ENCODE results near the gene GYPC. TPM values are rescaled to one million over a fixed set of nuclear protein-coding genes. Genes with fewer than 3 reads are reported as not detected.

GYPC gene
- total and polyA plus RNA-seq, 2 of the 4 experiments (the other 2 are of a cell fraction) = 53.4 to 96.3 TPM

DNA sequence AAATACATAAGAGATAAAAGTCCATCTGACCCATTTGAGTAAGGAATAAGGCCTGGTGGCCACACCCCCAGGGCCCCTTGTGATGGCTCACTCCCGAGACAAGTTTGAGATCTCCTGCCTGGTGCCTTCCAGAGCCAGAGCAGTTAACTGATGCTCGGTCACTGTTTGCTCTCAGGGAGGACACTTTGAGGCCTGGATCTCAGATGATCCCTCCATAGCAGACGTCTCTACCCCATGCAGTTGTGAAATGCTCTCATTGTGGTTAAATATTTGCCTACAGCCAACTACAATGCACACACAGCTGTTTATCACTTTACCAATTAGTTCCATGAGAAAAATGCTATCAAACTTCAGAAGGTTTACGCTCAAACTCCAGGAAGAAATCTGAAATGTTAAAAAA is 12.3 kb downstream of the GYPC start:
- H3K79me1 ChIP-seq (ENCODE audit: low read depth in 1 of 2, low read length in 2 of 2) = peaks cover 17 to 62% of the 10 kb centered on the region in 2 experiments
- H3K56ac ChIP-seq (ENCODE audit: extremely low read depth, insufficient read depth, low read length) = no peak overlapping the region
- no peak overlapping the region for H2AFZ ChIP-seq (replicated peaks; ENCODE audit: low read length, poor library complexity)
- H4K5ac ChIP-seq (ENCODE audit: low read depth, low read length) = no peak overlapping the region
- H3K36me3 ChIP-seq (ENCODE audit: control insufficient read depth, insufficient read depth, low read length) = peaks cover 14% of the 10 kb centered on the region; the same call in 1 of the 2 replicates
- no peak overlapping the region for H4K8ac ChIP-seq (ENCODE audit: low read depth in 2 of 2, low read length in 2 of 2)
- no peak overlapping the region for H3K23ac ChIP-seq (ENCODE audit: low read depth, low read length)
- H4K91ac ChIP-seq (ENCODE audit: insufficient read depth, low read depth, low read length) = no peak overlapping the region
- H3K18ac ChIP-seq (ENCODE audit: low read depth, low read length) = no peak overlapping the region
- ChIA-PET CTCF (no interaction called here), POLR2A (ENCODE audit: unreplicated experiment) (no interaction called here)
- H3K9me3 ChIP-seq (ENCODE audit: control insufficient read depth, insufficient read depth, low read length) = no peaks in the 10 kb centered on the region
- H2BK120ac ChIP-seq (ENCODE audit: low read depth, low read length) = no peak overlapping the region
- no peak overlapping the region for H2AK9ac ChIP-seq (replicated peaks; ENCODE audit: low read depth, low read length, poor library complexity)
- peaks cover 11% of the 10 kb centered on the region; the same call in 1 of the 2 replicates for H3K9me1 ChIP-seq (ENCODE audit: insufficient read depth, low read length)
- no peak overlapping the region for H2BK15ac ChIP-seq (ENCODE audit: low read depth, low read length)
- no peak overlapping the region for H3K4me3 ChIP-seq (ENCODE audit: insufficient read depth, low read depth, low read length)
- H4K20me1 ChIP-seq (ENCODE audit: insufficient read depth, low read length) = peaks cover 76% of the 10 kb centered on the region
- intact Hi-C loops (cut with micrococcal nuclease) (no loop called here), dilution Hi-C loops (cut with HindIII; ENCODE audit: low sequenced_read_pairs, unreplicated experiment) (no loop called here), in situ Hi-C loops (cut with MboI; ENCODE audit: low sequenced_read_pairs) (no loop called here)
- no peak for DNase-seq
- H2AK5ac ChIP-seq (ENCODE audit: low read depth, low read length) = no peak overlapping the region
- no peak overlapping the region for H3K9ac ChIP-seq (ENCODE audit: low read depth, low read length)
- no TSS peak for BruUV-seq (replicated peaks)
- H2BK20ac ChIP-seq (ENCODE audit: low read depth, low read length) = no peak overlapping the region
- no peak overlapping the region for H2BK5ac ChIP-seq (ENCODE audit: low read depth, low read length, poor library complexity, severe bottlenecking)
- no peak overlapping the region for H3K14ac ChIP-seq (replicated peaks; ENCODE audit: low read depth, low read length)
- WGBS, 2 experiments (ENCODE audit: extremely low coverage in 2 of 2, insufficient read length in 1 of 2) = no CpG with 5 or more reads among the region's 4 CpGs
- peaks cover 3% of the 10 kb centered on the region; the same call in 1 of the 2 replicates for H3K4me1 ChIP-seq (ENCODE audit: control insufficient read depth, insufficient read depth, low read length)
- no peak for ATAC-seq (ENCODE audit: low read depth)
- H3K4me2 ChIP-seq (ENCODE audit: low read depth, low read length) = no peak overlapping the region
- TF ChIP-seq RCOR1 (IDR thresholded peaks at IDR 0.05; ENCODE audit: insufficient replicate concordance, low read length) (no peak), CHD1 (IDR thresholded peaks at IDR 0.05; ENCODE audit: low read depth, low read length) (no peak)
- no peaks in the 10 kb centered on the region for H3K27me3 ChIP-seq (ENCODE audit: control insufficient read depth, insufficient read depth, low read length)
- H3K4ac ChIP-seq (ENCODE audit: low read depth, low read length) = no peak overlapping the region
- no peak overlapping the region for H3K27ac ChIP-seq (ENCODE audit: insufficient read depth, low read length)
